Ovary (tissue), 9 donors: ENCODE data around the gene ADAMTSL4. TPM values are rescaled to one million over a fixed set of nuclear protein-coding genes. Genes with fewer than 3 reads are reported as not detected.

Source experiments
- DNase-seq, 5 donors: peaks; one replicate each; pipeline ENCODE4 v3.0.0-alpha.2; 2019 to 2020
- H3K27ac ChIP-seq, 2 donors: fragments of 200-600 bp; one replicate each; pipeline versions ENCODE4 v1.5.1 to v1.8.0; 2019 to 2022
- H3K27me3 ChIP-seq: fragments of 200-600 bp; one replicate; pipeline ENCODE4 v1.8.0; 2022
- H3K36me3 ChIP-seq: fragments of 200-600 bp; sonication (generic); one replicate; pipeline ENCODE4 v1.5.1; 2019
- H3K4me1 ChIP-seq: one replicate; pipeline ENCODE4 v1.8.1; 2013; ENCODE audit warnings: mild to moderate bottlenecking, moderate library complexity; ENCODE audit not compliant: insufficient read depth
- H3K4me3 ChIP-seq: fragments of 200-600 bp; sonication (generic); one replicate; pipeline ENCODE4 v1.5.1; 2017
- H3K9me3 ChIP-seq, 2 donors: fragments of 200-600 bp in 1 of 2; sonication (generic) in 1 of 2; one replicate each; pipeline versions ENCODE4 v1.5.1 to v1.8.1; 2013 to 2019; ENCODE audit warnings: mild to moderate bottlenecking in 1 of 2, moderate library complexity in 1 of 2
- CTCF ChIP-seq, 3 donors: fragments of 450-650 bp in 2 of 3; fragments of 200-600 bp in 1 of 3; IDR thresholded peaks; one replicate each; pipeline versions ENCODE4 v1.5.1 to v1.8.0; 2016 to 2022; ENCODE audit warnings: antibody characterized with exemption in 3 of 3, mild to moderate bottlenecking in 1 of 3
- EP300 ChIP-seq: sonication (generic); formaldehyde crosslinking; IDR thresholded peaks from one replicate; pipeline ENCODE4 v1.6.1; 2017; ENCODE audit warnings: antibody characterized with exemption
- POLR2A ChIP-seq: fragments of 450-650 bp; IDR thresholded peaks from one replicate; pipeline ENCODE4 v1.6.1; 2017; ENCODE audit warnings: antibody characterized with exemption, mild to moderate bottlenecking, moderate library complexity
- WGBS, 3 donors: extraction: QIAGEN DNeasy Blood & Tissue Kit in 1 of 3; methylation state at CpG; one replicate each; pipeline versions ENCODE4 v1.1.5 to v1.1.7; 2013 to 2017; 5-methylcytosine and 5-hydroxymethylcytosine counted together
- intact Hi-C, 4 donors: fragments of 100-400 bp; cut with DNase I; formaldehyde crosslinking; loops; one replicate each; pipeline versions ENCODE4 v1.11.0 to v1.15.1; 2022 to 2023
- polyA plus RNA-seq, 2 donors: library from polyadenylated mRNA; stranded (reverse); fragments of 200-250 nt in 1 of 2; fragments of 350-450 nt in 1 of 2; fragmentation: Illumina TruSeq in 1 of 2; extraction: RNeasy Lipid Tissue Mini Kit (QIAGEN cat#74804) in 1 of 2; gene quantifications; one replicate each; pipeline ENCODE4 v1.2.3, GENCODE V29; 2013 to 2014
- total RNA-seq, 7 donors: library from RNA; depleted of rRNA in 2 of 7; stranded (reverse); fragments of >200 nt in 2 of 7; fragmentation: NEBNext Ultra II Directional in 3 of 7; extraction: Animal tissue kit (Norgen Biotek cat#: 25700) in 3 of 7; gene quantifications; one replicate each; pipeline versions ENCODE4 v1.1.0 to v1.2.4, GENCODE V29; 2016 to 2023
- donor health status: DM: no; HTN: no; CAD: no; lungs with moderate emphysema.
- donor health status: DM: no; HTN: no; CAD: no.
- donor health status: Bipolar disorder and iron deficiency.
- donor health status: DM: yes; HTN: yes; CAD: no.
- donor health status: DM: no; HTN: no; CAD: no.
- donor health status: DM: yes; HTN: yes; CAD: no.

Gene ADAMTSL4
- total and polyA plus RNA-seq, 9 donors, result 8.8 to 86.6 (median 17.0) TPM

GRCh38 chr1:150513351-150513791 lies 35.8 kb upstream of the ADAMTSL4 start:
- H3K27me3 ChIP-seq, result no peaks in the 10 kb centered on the region
- no peak overlapping the region for H3K4me3 ChIP-seq
- no peak overlapping the region for H3K27ac ChIP-seq
- intact Hi-C loops, result no loop called here
- no peaks in the 10 kb centered on the region for H3K9me3 ChIP-seq
- DNase-seq, result no peak
- no peaks in the 10 kb centered on the region for H3K36me3 ChIP-seq
- H3K4me1 ChIP-seq, result no peaks in the 10 kb centered on the region
- TF ChIP-seq POLR2A (no peak), CTCF (IDR thresholded peaks at IDR 0.05) (no peak), EP300 (no peak)
- WGBS, 3 donors, result 66 to 80% (median 80%) methylated on average over 7 of the region's 7 CpGs

GRCh38 chr1:150514260-150514659 lies 34.9 kb upstream of the ADAMTSL4 start:
- H3K4me1 ChIP-seq, result no peaks in the 10 kb centered on the region
- WGBS, 3 donors, result 83 to 93% (median 86%) methylated on average over 9 of the region's 9 CpGs
- intact Hi-C loops, result no loop called here
- H3K9me3 ChIP-seq, result no peaks in the 10 kb centered on the region
- no peaks in the 10 kb centered on the region for H3K36me3 ChIP-seq
- no peaks in the 10 kb centered on the region for H3K27me3 ChIP-seq
- no peak for DNase-seq
- H3K27ac ChIP-seq, result no peak overlapping the region
- H3K4me3 ChIP-seq, result no peak overlapping the region
- TF ChIP-seq EP300 (no peak), POLR2A (no peak), CTCF (IDR thresholded peaks at IDR 0.05) (no peak)

GRCh38 chr1:150514913-150515327 lies 34.3 kb upstream of the ADAMTSL4 start:
- no peaks in the 10 kb centered on the region for H3K27me3 ChIP-seq
- peak overlapping the region; percentile 60 for H3K4me3 ChIP-seq
- no peak for DNase-seq
- TF ChIP-seq POLR2A (no peak), CTCF (IDR thresholded peaks at IDR 0.05) (peak in 1 of 3 donors; percentile 12), EP300 (no peak)
- intact Hi-C loops, result no loop called here
- no peaks in the 10 kb centered on the region for H3K4me1 ChIP-seq
- no peaks in the 10 kb centered on the region for H3K36me3 ChIP-seq
- 16 to 27% (median 23%) methylated on average over 21 of the region's 21 CpGs for WGBS, 3 donors
- no peaks in the 10 kb centered on the region for H3K9me3 ChIP-seq
- no peak overlapping the region for H3K27ac ChIP-seq

- H3K4me1 ChIP-seq, result no peaks in the 10 kb centered on the region
- no peaks in the 10 kb centered on the region for H3K36me3 ChIP-seq
- H3K27ac ChIP-seq, result peak within 1 kb of the TSS; percentile 3 to 51
- intact Hi-C loops, result no loop called here
- TF ChIP-seq EP300 (no peak), CTCF (IDR thresholded peaks at IDR 0.05) (peak in 1 of 3 donors; percentile 9), POLR2A (no peak)
- DNase-seq, result peak; percentile 97 to 98 (median 97)
- H3K4me3 ChIP-seq, result peak within 1 kb of the TSS; percentile 60
- H3K9me3 ChIP-seq, result no peaks in the 10 kb centered on the region
- WGBS, 3 donors, result 1% methylated on average over 36 to 54 of the region's 54 CpGs
- H3K27me3 ChIP-seq, result no peaks in the 10 kb centered on the region
These were observed 33.7 kb upstream of the ADAMTSL4 start, which contains the start of gene FALEC for GRCh38 chr1:150515328-150516049. Gene FALEC (plus strand): TSS chr1:150515752.
